ENCODE results near the gene PCSK1.

PCSK1 gene

GRCh38 chr5:96433066-96433447 lies at the start of gene PCSK1:
TSS of gene PCSK1 (minus strand) at chr5:96433248. CDS start at chr5:96433042, 206 bp downstream.
- DNase-seq (ENCODE audit: low read depth in 1 of 2, low spot score in 1 of 2): no peak
- in situ Hi-C loops (cut with HindIII; ENCODE audit: low pct_unique_long_range_greater_than_20kb, low sequenced_read_pairs): no loop called here
- no peak for TF ChIP-seq JUND (IDR thresholded peaks at IDR 0.05; ENCODE audit: low read depth)

GRCh38 chr5:96481867-96482266 lies 48.8 kb upstream of the PCSK1 start:
- no peak for TF ChIP-seq JUND (IDR thresholded peaks at IDR 0.05; ENCODE audit: low read depth)
- in situ Hi-C loops (cut with HindIII; ENCODE audit: low pct_unique_long_range_greater_than_20kb, low sequenced_read_pairs): no loop called here
- no peak for DNase-seq (ENCODE audit: low read depth in 1 of 2, low spot score in 1 of 2)

GRCh38 chr5:96481009-96481786 lies 48.1 kb upstream of the PCSK1 start:
- TF ChIP-seq JUND (IDR thresholded peaks at IDR 0.05; ENCODE audit: low read depth): no peak
- in situ Hi-C loops (cut with HindIII; ENCODE audit: low pct_unique_long_range_greater_than_20kb, low sequenced_read_pairs): no loop called here

GRCh38 chr5:96478983-96479382 lies 45.9 kb upstream of the PCSK1 start:
- in situ Hi-C loops (cut with HindIII; ENCODE audit: low pct_unique_long_range_greater_than_20kb, low sequenced_read_pairs): no loop called here
- no peak for DNase-seq (ENCODE audit: low read depth in 1 of 2, low spot score in 1 of 2)
- no peak for TF ChIP-seq JUND (IDR thresholded peaks at IDR 0.05; ENCODE audit: low read depth)

More at GRCh38 chr5:96481009-96481786, 48.1 kb upstream of the PCSK1 start:
- no peak for DNase-seq (ENCODE audit: low read depth in 1 of 2, low spot score in 1 of 2)

- in situ Hi-C loops (cut with HindIII; ENCODE audit: low pct_unique_long_range_greater_than_20kb, low sequenced_read_pairs): no loop called here
- TF ChIP-seq JUND (IDR thresholded peaks at IDR 0.05; ENCODE audit: low read depth): no peak
- DNase-seq (ENCODE audit: low read depth in 1 of 2, low spot score in 1 of 2): no peak
Measured at GRCh38 chr5:96476654-96477053, 43.6 kb upstream of the PCSK1 start.

GRCh38 chr5:96474073-96474472 lies 41.0 kb upstream of the PCSK1 start:
- no peak for TF ChIP-seq JUND (IDR thresholded peaks at IDR 0.05; ENCODE audit: low read depth)
- DNase-seq (ENCODE audit: low read depth in 1 of 2, low spot score in 1 of 2): no peak
- in situ Hi-C loops (cut with HindIII; ENCODE audit: low pct_unique_long_range_greater_than_20kb, low sequenced_read_pairs): no loop called here

- no peak for TF ChIP-seq JUND (IDR thresholded peaks at IDR 0.05; ENCODE audit: low read depth)
- in situ Hi-C loops (cut with HindIII; ENCODE audit: low pct_unique_long_range_greater_than_20kb, low sequenced_read_pairs): no loop called here
- DNase-seq (ENCODE audit: low read depth in 1 of 2, low spot score in 1 of 2): no peak
Measured at GRCh38 chr5:96473155-96473554, 40.1 kb upstream of the PCSK1 start.

GRCh38 chr5:96470785-96471184 lies 37.7 kb upstream of the PCSK1 start:
- no peak for DNase-seq (ENCODE audit: low read depth in 1 of 2, low spot score in 1 of 2)
- no peak for TF ChIP-seq JUND (IDR thresholded peaks at IDR 0.05; ENCODE audit: low read depth)
- in situ Hi-C loops (cut with HindIII; ENCODE audit: low pct_unique_long_range_greater_than_20kb, low sequenced_read_pairs): no loop called here

- TF ChIP-seq JUND (IDR thresholded peaks at IDR 0.05; ENCODE audit: low read depth): no peak
- no peak for DNase-seq (ENCODE audit: low read depth in 1 of 2, low spot score in 1 of 2)
- in situ Hi-C loops (cut with HindIII; ENCODE audit: low pct_unique_long_range_greater_than_20kb, low sequenced_read_pairs): no loop called here
Measured at GRCh38 chr5:96468956-96469355, 35.9 kb upstream of the PCSK1 start.

GRCh38 chr5:96463091-96463490 lies 30.0 kb upstream of the PCSK1 start:
- in situ Hi-C loops (cut with HindIII; ENCODE audit: low pct_unique_long_range_greater_than_20kb, low sequenced_read_pairs): no loop called here
- no peak for TF ChIP-seq JUND (IDR thresholded peaks at IDR 0.05; ENCODE audit: low read depth)
- no peak for DNase-seq (ENCODE audit: low read depth in 1 of 2, low spot score in 1 of 2)

GRCh38 chr5:96459313-96460121 lies 26.5 kb upstream of the PCSK1 start:
- in situ Hi-C loops (cut with HindIII; ENCODE audit: low pct_unique_long_range_greater_than_20kb, low sequenced_read_pairs): no loop called here
- TF ChIP-seq JUND (IDR thresholded peaks at IDR 0.05; ENCODE audit: low read depth): no peak
- no peak for DNase-seq (ENCODE audit: low read depth in 1 of 2, low spot score in 1 of 2)

GRCh38 chr5:96458176-96458575 lies 25.1 kb upstream of the PCSK1 start:
- in situ Hi-C loops (cut with HindIII; ENCODE audit: low pct_unique_long_range_greater_than_20kb, low sequenced_read_pairs): no loop called here
- no peak for TF ChIP-seq JUND (IDR thresholded peaks at IDR 0.05; ENCODE audit: low read depth)
- DNase-seq (ENCODE audit: low read depth in 1 of 2, low spot score in 1 of 2): no peak

GRCh38 chr5:96455789-96456188 lies 22.7 kb upstream of the PCSK1 start:
- DNase-seq (ENCODE audit: low read depth in 1 of 2, low spot score in 1 of 2): no peak

More at GRCh38 chr5:96455789-96456188, 22.7 kb upstream of the PCSK1 start:
- in situ Hi-C loops (cut with HindIII; ENCODE audit: low pct_unique_long_range_greater_than_20kb, low sequenced_read_pairs): no loop called here
- TF ChIP-seq JUND (IDR thresholded peaks at IDR 0.05; ENCODE audit: low read depth): no peak
